Germinal center (tissue), 1 donor: Measurements from ENCODE around the gene HEPHL1.

ENCODE experiments used
- DNase-seq: peaks from one replicate; pipeline ENCODE4 v3.0.0; 2012; ENCODE audit warnings: mixed read lengths, low spot score

HEPHL1 gene

GRCh38 chr11:94025690-94026394 lies 4.7 kb downstream of the HEPHL1 start:
- DNase-seq: no peak

- DNase-seq: no peak
Measured at GRCh38 chr11:94027210-94027609, 6.1 kb downstream of the HEPHL1 start.

GRCh38 chr11:94028436-94028835 lies 7.3 kb downstream of the HEPHL1 start:
- no peak for DNase-seq

GRCh38 chr11:94030059-94030458 lies 8.9 kb downstream of the HEPHL1 start:
- no peak for DNase-seq

GRCh38 chr11:94031625-94032024 lies 10.5 kb downstream of the HEPHL1 start:
- no peak for DNase-seq

GRCh38 chr11:94032066-94032465 lies 10.9 kb downstream of the HEPHL1 start:
- DNase-seq: no peak

GRCh38 chr11:94032725-94033124 lies 11.6 kb downstream of the HEPHL1 start:
- no peak for DNase-seq

- no peak for DNase-seq
Measured at GRCh38 chr11:94034207-94034606, 13.1 kb downstream of the HEPHL1 start.

- DNase-seq: no peak
Measured at GRCh38 chr11:94036096-94036495, 14.9 kb downstream of the HEPHL1 start.

- no peak for DNase-seq
Measured at GRCh38 chr11:94043241-94043640, 22.1 kb downstream of the HEPHL1 start.

- DNase-seq: no peak
Measured at GRCh38 chr11:94046796-94047195, 25.6 kb downstream of the HEPHL1 start.

GRCh38 chr11:94048032-94048709 lies 27.0 kb downstream of the HEPHL1 start:
- DNase-seq: no peak

GRCh38 chr11:94049351-94049750 lies 28.2 kb downstream of the HEPHL1 start:
- no peak for DNase-seq

- no peak for DNase-seq
Measured at GRCh38 chr11:94058630-94059029, 37.5 kb downstream of the HEPHL1 start.

GRCh38 chr11:94059065-94059464 lies 37.9 kb downstream of the HEPHL1 start:
- no peak for DNase-seq

GRCh38 chr11:94060401-94060800 lies 39.2 kb downstream of the HEPHL1 start:
- DNase-seq: no peak

GRCh38 chr11:94062360-94062759 lies 41.2 kb downstream of the HEPHL1 start:
- DNase-seq: no peak

GRCh38 chr11:94066901-94067429 lies 45.8 kb downstream of the HEPHL1 start:
- no peak for DNase-seq

- DNase-seq: no peak
Measured at GRCh38 chr11:94068764-94069163, 47.6 kb downstream of the HEPHL1 start.

- no peak for DNase-seq
Measured at GRCh38 chr11:94077552-94078293, 56.6 kb downstream of the HEPHL1 start.

- no peak for DNase-seq
Measured at GRCh38 chr11:94084164-94084563, 63.0 kb downstream of the HEPHL1 start.

- DNase-seq: no peak
Measured at GRCh38 chr11:94088906-94089305, 67.8 kb downstream of the HEPHL1 start.

- DNase-seq: no peak
Measured at GRCh38 chr11:94089341-94089740, 68.2 kb downstream of the HEPHL1 start.
